GM21526 (cell line): ENCODE data around the gene CABP7.

Experiments
- ATAC-seq: cut with Tn5 transposase; IDR thresholded peaks from one replicate; pipeline ENCODE4 v1.9.1; 2021; ENCODE audit warnings: moderate library complexity; ENCODE audit not compliant: unreplicated experiment, low FRiP score

The CABP7 gene

DNA sequence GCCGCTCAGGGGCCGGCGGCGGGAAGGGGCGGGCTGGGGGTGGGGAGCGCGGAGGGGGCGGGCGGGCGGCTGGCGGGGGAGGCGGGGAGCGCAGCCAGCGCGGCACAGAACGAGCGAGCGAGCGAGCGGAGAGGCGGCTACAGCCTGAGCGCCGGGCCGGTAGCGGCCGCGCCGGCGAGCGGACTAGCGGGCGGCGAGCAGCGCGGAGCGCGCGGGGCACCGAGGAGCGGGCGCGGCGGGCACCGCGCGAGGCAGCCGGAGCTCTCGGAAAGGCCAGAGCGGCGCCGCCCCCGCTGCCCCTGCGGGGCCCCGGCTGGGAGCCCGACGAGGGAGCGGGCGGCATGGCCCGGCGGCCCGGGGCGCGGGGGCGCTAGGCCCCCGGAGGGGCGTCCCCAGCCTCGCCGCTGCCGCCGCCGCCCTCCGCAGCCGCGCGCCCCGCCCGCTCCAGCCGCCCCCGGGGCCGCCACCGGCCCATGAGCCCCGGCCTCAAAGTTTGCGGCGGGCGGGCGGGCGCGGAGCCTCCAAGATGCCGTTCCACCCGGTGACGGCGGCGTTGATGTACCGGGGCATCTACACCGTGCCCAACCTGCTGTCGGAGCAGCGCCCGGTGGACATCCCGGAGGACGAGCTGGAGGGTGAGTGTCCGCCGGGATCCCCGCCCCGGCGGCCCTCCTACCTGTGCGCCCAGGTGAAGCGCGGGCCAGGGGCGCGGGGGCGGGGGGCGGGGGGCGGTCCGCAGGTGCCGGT, at the start of gene CABP7:
Gene CABP7 (plus strand): TSS at position 105 of the 747 bp plus-strand sequence. CDS start 422 bp downstream, at position 527.
- no peak for ATAC-seq

DNA sequence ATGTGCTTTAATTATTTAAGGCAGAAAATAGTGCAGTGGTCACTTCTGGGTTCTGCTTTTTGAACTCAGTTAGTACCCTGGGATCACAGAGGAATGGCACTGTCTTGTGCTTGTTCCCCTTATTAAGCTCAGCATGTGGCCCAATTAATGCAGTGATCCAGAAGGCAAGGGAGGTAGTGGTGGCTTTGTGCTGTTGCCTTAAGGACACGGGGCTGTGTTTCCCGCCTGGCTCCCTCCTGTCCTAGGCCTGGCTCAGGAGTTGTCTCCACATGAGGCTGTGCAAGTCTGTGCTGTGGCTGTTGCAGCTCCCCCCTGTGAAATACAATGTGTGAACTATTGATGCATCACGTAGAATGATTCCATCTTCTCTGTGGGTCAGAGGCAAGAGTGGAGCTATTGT, 49.2 kb upstream of the CABP7 start:
- ATAC-seq: no peak

DNA sequence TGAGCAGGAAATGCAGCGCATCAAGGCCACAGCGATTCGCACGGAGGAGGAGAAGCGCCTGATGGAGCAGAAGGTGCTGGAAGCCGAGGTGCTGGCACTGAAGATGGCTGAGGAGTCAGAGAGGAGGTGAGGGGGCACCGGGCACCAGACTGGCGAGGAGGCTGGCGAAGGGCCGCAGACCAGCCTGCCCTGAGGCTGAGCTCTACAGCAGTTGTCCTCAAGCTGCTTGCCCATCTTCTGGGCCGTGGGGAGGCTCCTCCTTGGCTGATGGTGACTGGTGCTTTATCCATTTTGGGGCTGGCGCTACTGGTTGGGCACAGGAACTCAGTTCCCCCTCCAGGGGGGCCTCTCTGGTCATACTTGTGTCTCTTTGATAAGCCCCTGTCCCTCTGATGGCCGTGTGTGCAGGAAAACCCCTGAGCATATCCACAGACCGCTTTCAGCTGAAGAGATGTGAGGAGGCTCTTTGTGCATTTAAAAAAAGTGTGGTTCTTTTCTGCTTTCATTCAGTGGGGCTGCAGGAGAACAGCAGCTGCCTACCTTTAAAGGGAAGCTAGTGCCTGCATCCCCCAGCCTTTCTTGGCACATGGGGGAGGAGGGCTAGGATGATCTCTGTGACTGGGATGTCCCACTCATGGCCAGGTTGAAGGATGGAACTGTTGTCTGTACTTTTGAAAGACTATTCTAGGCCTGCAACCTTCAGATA, 46.3 kb upstream of the CABP7 start:
- no peak for ATAC-seq

DNA sequence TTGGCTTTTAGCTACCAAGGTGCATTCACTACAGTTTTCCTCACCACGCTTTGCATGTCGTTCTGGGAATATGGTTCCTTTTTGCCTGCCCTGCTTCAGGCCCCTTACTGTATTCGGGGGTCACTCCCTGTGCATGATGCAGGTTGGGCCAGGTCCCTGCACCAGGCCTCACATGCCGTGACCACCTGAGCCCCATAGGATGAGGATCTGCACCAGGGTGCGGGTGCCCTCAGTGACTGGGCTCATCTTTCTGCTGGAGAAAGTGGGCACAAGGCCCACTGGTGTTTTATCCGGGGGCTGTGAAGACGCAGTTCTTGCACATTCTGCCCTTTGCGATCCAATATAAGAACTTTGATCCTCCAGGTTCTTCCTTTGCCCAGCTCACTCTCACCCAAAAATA, 45.7 kb upstream of the CABP7 start:
- ATAC-seq: no peak

DNA sequence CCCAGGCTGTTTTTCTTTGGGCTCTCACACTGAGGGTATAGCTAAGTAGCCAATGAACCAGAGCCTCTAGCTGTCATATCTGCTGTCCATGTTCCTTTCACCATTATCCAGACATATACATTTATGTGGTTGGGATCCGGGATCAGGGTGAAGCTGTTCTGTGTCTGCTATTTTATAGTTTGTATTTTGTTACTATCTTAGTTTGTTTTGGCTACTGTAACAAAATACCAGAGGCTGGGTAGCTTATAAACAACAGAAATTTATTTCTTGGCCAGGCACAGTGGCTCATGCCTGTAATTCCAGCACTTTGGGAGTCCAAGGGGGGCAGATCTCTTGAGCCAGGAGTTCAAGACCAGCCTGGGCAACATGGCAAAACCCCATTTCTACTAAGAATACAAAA, 40.5 kb upstream of the CABP7 start:
- no peak for ATAC-seq

DNA sequence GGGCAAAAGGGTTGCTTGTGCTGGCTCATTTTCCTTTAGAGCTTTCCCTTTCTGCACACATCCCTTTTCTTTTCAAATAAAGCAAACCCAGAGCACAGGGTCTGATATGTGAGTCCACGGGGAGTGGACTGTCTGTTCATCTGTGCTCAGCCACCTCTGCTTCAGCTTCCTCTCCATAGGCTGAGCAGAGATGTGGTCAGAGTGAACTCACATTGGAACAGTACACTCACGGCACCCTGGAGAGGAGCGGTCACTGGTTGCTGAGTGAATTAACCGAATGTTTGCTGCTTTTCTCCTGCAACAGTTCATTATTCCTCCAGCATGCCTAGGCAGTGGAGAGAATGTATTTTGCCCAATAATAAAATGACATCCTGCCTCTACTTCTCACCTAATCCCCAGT, 36.3 kb upstream of the CABP7 start:
- ATAC-seq: no peak

DNA sequence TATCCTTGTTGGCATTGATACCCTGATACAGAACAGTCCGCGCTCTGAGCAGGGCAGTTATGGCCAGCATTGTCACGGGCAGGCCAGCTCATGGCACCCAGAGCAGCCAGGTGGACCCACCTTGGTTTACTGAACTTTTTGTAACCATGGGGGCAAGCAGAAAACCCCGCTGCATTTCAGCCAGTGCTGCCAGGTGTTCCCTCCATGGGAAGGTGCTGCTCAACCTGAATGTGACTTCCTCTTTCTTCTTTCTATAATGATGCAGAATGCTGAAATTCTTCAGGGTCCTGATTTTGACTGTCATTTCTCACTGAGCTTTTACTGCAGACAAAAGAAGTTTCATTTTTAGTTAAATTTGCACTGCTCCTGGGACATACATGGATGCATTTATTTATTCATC, 35.6 kb upstream of the CABP7 start:
- no peak for ATAC-seq

DNA sequence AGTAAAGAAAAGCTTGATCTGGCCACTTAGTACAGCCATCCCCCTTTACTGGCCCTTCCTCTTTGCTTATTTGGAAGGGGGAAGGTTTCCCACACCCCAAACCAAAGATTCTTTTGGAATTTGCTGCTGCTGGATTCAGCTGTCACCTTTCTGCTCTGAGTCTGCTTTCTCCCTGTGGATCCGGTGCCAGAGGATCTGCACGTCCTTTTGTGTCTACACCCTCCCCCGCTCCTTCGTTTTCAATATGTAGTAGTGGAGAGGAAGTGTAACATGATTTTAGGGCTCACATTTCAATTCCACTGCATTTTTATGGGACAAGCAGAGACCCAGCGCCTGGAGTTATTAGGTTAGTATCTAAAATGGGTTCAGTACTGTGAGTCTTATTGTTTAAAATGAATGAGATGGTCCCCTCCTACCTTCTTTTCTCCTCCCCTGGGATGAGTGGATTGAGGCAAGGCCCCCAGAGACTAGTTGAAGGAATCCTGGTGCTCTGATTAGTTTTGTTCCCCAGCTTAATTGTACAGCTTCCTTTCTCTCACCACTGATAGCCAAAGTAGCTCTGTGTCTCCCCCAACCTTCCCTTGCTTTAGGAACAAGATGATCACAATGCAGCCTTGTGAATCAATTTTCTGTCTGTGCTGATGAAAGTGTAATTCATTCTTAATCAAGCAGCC, 30.5 kb upstream of the CABP7 start:
- ATAC-seq: no peak

DNA sequence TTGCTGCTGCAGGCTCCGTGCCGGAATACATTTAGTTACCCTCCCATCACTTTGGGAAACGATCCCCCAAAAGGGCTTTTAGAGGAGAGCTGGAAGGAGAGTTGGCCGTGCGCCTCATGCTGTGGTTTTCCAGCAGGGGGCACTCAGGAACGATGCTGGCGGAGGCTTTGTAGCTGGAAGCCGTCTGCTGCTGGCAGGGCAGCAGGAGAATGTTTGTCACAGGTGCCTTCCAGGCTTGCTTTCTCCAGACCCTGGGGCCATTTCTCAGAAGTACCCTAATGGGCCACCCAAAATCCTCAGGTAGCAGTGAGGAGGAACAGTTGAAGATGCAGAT, 30.0 kb upstream of the CABP7 start:
- no peak for ATAC-seq

DNA sequence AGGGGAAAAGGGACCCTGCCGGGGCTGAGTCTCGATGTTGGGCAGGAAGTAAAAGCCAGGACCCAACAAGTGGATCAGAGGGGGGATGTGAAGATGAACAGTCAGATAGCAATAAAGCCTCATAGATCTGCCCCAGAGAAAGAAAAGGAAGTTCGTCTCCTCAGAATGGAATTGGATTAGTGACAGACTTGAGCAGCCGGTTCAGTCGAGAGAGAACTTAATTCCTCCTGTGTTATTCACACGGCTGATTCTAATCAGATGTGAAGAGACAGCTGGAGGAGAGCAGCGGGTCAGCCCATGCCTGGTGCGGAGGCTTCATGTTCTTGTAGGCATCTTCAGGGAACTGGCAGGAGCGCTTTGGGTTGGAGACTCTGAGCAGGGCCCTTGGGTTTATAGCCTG, 29.3 kb upstream of the CABP7 start:
- no peak for ATAC-seq

DNA sequence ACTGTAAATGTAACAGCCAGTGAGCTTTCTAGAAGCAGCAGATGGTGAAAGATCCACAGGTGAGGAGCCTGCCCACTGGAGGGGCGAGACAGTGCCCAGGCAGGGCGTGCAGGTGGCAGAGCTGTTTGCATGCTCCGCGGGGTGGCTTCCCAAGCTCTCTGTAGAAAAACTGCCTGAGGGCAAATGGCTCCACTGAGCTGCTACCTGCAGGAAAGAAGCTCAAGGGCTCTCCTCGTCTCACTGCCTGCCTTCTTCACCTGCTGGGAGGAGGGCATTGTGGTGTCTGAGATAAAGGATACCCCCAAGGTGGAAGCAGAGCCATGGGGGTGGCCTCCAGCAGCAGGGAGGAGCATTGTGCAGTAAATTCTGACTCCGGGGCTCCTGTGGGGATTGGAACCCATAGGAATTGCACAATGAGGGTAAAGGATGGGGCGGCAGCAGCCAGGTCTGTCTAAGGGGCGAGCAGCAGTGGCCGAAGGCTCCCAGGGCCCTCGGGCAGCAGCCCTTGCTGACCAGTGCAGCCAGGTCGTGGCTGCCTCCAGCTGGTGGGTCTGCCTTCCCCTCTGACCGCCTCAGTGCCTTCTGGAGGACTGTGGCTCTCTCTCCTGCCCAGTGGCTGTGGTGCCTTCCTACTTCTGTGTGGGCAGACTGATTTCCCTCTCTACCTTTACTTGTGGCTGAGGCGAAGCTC, 28.0 kb upstream of the CABP7 start:
- ATAC-seq: no peak

DNA sequence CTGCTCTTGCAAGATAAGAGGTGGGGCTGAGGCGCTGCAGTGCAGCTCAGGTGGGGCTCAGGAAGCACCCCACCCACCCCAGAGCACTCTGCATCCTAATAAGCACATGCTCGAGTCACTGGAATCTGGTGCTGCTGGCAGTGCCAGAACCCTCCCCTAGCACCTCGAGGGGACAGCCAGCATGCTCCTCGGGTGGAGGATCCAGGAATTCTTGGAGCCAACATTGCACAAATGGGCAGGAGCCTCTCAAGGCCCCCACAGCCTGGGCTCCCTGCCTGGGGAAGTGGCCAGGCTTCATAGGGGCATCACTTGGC, 27.5 kb upstream of the CABP7 start:
- no peak for ATAC-seq

DNA sequence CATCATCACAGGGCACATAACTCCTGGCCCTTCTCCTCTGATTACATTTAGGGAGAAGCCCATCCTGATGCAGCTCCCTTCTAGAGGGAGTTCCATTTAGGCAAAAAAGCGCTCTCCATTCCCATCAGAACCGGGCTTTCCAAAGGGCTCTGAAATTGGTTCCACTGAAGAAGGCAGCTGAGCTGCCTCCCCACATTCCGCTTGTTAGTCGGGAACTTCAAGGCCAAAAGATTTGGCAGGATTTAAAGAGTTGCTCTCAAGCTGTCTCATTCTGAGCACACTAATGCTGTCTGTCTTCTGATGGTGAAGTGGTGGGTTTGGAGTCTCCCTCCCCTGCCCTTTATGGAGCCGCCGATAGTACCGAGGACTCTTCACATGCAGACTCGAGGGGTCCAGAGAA, 26.6 kb upstream of the CABP7 start:
- ATAC-seq: no peak

DNA sequence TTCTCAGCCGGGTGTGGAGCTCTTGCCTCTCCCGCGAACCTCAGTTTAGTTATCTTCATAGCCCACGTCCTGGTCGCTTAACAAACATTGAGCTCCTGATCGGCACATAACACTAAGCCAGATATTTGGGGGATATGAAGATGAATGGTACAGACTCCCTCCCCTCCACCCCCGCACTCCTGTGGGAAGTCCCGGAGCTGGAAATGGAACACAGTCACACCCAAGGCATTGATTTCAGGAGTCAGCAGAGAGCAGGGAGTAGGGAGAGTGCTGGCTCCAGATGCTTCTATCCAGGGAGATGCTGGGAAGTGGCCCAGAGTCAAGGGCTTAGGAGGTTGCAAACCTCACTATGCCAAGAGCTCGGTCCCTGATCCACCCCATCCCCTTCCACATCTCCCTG, 26.1 kb upstream of the CABP7 start:
- ATAC-seq: no peak

DNA sequence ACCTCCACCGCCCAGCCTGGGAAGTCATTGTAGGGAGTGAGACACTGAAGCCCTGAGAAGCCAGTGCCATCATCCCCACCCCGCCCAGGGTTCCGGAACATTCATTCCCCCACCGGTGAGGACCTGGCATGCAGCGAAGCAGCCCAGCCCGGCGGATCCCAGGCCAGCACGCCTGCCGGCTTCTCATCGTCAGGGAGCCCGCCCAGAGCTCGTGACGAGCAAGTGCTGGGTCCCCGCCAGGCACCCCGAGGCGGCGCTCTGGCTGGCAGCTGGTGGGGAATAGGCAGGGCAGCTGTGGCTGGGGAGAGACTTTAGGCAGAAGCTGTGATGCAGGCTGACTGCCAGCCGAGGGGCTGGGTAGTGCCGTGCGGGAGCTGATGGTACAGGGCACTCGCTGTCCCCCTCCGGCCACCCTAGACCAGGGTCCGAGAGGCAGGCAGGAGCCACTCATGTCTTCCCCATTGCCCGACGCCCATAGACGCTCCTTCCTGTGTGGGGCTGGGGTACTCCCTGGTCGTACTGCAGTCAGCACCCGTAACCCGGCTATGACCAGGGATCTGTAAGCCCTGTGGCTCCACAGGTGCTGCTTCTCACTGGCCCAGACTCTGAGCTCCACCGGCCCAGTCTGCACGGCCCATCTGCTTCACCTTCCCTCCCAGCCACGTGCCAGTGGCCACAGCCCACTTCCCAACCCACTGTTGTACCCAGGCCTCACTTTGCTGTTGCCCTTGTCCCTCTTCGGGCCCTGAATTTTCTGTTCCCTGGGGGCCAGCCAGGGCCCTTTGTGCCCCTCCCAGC, 24.5 kb upstream of the CABP7 start:
- no peak for ATAC-seq

DNA sequence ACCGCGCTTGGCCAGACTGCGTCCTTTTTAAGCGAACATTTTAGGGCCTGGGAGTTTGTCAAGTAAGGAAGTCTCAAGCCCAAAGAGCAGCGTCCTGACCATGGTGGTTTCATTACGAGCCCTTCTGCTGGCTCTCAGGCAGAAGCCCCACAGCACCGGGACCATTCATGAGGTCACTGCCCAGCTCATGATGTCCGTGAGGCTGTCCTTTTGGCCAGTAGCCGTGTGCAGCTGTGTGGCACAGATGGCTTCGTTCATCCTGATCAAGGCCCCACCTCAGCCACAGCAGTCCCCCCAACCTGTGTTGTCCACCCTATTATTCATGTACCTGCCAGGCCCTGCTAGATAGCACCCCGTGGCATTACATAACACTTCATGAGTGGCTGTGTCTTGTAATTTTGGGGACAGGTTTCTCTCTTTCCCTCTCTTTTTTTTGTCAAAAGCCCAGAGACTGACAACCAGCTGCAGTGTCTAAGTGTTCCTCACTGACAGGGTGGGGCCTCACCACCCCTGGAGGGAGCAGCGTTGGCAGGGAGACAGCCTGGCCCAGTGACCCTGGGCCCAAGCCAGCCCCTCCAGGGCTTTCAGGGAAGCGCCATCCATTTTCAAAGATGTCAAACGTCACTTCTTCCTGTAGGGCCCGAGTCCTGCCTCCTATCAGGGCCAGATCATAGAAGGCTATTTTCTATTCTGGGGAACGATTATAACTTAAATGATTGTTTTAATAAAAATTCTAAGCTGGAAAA, 21.8 kb upstream of the CABP7 start:
- no peak for ATAC-seq

DNA sequence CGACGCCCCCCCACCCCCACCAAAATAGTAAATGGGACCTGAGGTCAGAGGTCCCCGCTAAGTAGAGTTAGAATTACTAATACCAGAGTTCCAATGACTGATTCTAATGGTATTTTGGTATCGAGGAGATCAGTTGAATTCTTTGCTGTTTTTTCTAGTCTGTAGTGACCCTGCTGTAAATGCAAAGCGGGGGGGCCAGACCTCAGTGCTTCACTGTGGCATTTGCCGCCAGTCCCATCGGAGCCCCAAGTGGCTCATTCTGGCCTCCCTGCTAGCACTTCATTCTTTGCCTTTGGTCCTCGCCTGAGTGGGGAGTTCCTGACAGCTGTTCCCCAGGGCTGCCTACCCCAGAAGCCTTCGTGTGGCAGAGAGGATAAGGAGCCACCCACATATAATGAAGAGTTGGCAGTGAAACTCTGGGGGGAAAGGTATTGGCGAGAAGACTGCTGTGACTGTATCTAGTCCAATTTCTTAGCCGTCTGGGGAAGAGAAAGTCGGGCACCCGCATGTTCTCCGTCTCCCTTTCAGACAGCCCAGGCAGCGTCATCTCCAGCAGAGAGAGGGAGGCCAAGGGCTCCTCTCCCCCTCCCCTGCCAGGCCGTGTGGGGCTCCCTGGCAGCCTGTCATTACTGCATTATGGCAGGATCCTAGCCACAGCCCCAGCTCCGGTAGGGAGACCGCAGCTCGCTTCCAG, 19.4 kb upstream of the CABP7 start:
- ATAC-seq: no peak

DNA sequence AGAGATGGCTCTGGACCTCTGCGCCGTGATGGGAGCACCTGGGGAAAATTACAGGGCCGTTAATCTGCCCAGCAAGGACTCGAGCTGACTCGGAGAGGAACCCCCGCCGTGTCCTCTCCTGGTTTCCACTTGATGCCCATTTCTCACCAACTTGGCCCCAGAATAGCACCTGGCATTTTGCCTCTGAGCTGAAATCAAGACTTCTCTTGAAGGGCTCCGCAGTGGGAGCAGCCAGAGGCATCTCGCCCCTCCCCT, 19.0 kb upstream of the CABP7 start:
- no peak for ATAC-seq

DNA sequence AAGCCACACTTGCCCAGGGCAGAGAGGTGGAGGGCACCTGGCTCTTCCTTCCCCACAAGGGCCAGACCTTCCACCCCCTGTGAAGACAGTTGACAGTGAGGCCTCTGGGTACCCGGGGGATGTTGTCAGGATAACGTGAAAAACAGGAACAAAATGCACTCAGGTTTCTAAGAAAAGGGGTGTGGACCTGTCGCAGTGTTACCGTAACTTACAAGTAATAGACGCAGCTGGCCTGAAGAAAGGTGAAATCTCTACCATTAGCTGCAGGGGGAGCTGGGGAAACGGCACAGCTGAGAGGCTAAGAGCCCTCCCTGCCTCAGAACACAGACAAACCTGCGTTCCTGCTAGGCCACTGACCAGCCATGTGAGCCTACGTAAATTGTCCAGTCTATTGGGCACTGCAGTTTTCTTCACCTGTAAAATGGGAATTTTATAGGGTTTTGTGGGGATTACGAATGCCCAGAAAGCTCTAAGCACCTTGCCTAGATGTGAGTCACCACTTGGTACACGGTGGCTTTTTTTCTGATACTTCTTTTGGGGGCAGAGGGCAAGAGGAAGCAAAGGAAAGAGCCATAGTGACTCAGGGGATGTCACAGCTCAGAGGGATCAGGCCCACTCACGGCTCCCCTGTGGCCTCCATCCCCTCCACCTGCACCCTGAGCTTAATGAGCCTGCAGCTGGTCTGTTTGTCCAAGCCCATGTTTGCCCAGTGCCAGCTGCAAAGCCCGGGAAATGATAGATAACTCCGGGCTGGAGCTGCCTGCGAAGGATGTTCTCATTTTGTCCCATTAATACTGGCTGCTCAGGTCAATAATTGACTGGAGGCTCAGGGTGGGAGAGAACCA, 18.4 kb upstream of the CABP7 start:
- ATAC-seq: no peak
